HepG2 (cell line): ENCODE data around the gene NLRP13. TPM values are rescaled to one million over a fixed set of nuclear protein-coding genes. Genes with fewer than 3 reads are reported as not detected.

ENCODE experiments used
- ATAC-seq: fragments of 200-7000 bp; cut with Tn5 transposase; 3 replicates; pipeline ENCODE4 v1.9.1; 2020; ENCODE audit warnings: mild to moderate bottlenecking, moderate library complexity
- BruUV-seq: library from RNA; stranded (reverse); fragments of 400-500 nt; replicated peaks from 2 replicates; lab custom pipeline; 2021; lab: Mats Ljungman, UMichigan
- CTCF ChIA-PET: fragments of 300-600 bp; formaldehyde crosslinking; extraction: SDS; loops from one replicate; lab custom pipeline; 2021; ENCODE audit warnings: low total read pairs, inconsistent platforms, low intra/inter-chr PET ratio; lab: Yijun Ruan, JAX
- POLR2A ChIA-PET: fragments of 350-600 bp; sonication (Branson Sonifier 250); formaldehyde crosslinking; loops from one replicate; lab custom pipeline; 2020; ENCODE audit warnings: antibody characterized with exemption, inconsistent platforms; lab: Yijun Ruan, JAX
- DNase-seq: peaks from one replicate; pipeline ENCODE4 v3.0.0-alpha.2; 2015; ENCODE audit warnings: low spot score
- FAIRE-seq: peaks from 3 replicates; lab custom pipeline; 2011; peaks lifted over from hg19 to GRCh38; lab: Jason Lieb, UNC
- H2AFZ ChIP-seq: one replicate; pipeline ENCODE4 v1.6.1; 2011; ENCODE audit warnings: low read length, inconsistent platforms
- H3K27ac ChIP-seq: fragments of 300-600 bp; 3 replicates; pipeline ENCODE4 v1.8.0; 2011; ENCODE audit warnings: mixed run types, mild to moderate bottlenecking, mixed read lengths, low read length, inconsistent platforms; ENCODE audit not compliant: insufficient read depth; ENCODE audit errors: extremely low read length
- H3K27me3 ChIP-seq, 2 experiments: fragments of 200-600 bp in 1 of 2; 2 replicates in 1 of 2; 3 replicates in 1 of 2; pipeline versions ENCODE4 v1.6.0 to v1.8.0; 2011; ENCODE audit warnings: low read length in 2 of 2, mild to moderate bottlenecking in 2 of 2, moderate library complexity in 2 of 2, inconsistent platforms in 1 of 2; ENCODE audit not compliant: insufficient read depth in 2 of 2, control insufficient read depth in 1 of 2
- H3K36me3 ChIP-seq, 2 experiments: fragments of 200-600 bp in 1 of 2; replicated peaks in 1 of 2; 2 replicates in 1 of 2; 3 replicates in 1 of 2; pipeline versions ENCODE4 v1.5.1 to v1.8.0; 2011; ENCODE audit warnings: low read length in 2 of 2, inconsistent platforms in 1 of 2; ENCODE audit not compliant: insufficient read depth in 2 of 2, control insufficient read depth in 1 of 2
- H3K4me1 ChIP-seq: 2 replicates; pipeline ENCODE4 v1.5.1; 2012; ENCODE audit warnings: low read length, inconsistent platforms; ENCODE audit not compliant: insufficient read depth
- H3K4me2 ChIP-seq: 2 replicates; pipeline ENCODE4 v1.6.0; 2011; ENCODE audit warnings: low read depth, low read length, inconsistent platforms
- H3K4me3 ChIP-seq, 3 experiments: fragments of 200-600 bp in 1 of 3; sonication (generic), shearing (Covaris generic) in 1 of 3; replicated peaks in 1 of 3; 2 replicates each; pipeline ENCODE4 v1.5.1; 2011 to 2016; ENCODE audit warnings: low read length in 3 of 3, inconsistent platforms in 2 of 3, low read depth in 2 of 3, mild to moderate bottlenecking in 2 of 3, control low read depth in 1 of 3, mixed read lengths in 1 of 3; ENCODE audit not compliant: insufficient read depth in 1 of 3
- H3K79me2 ChIP-seq: one replicate; pipeline ENCODE4 v1.6.1; 2011; ENCODE audit warnings: low read length, inconsistent platforms; ENCODE audit not compliant: insufficient read depth
- H3K9ac ChIP-seq: 2 replicates; pipeline ENCODE4 v1.6.0; 2011; ENCODE audit warnings: mild to moderate bottlenecking, low read depth, low read length, inconsistent platforms; ENCODE audit not compliant: insufficient read depth
- H3K9me3 ChIP-seq: 2 replicates; pipeline ENCODE4 v1.5.1; 2012; ENCODE audit warnings: mild to moderate bottlenecking, low read length
- H4K20me1 ChIP-seq: 2 replicates; pipeline ENCODE4 v1.6.0; 2011; ENCODE audit warnings: inconsistent platforms, mild to moderate bottlenecking, low read length, moderate library complexity; ENCODE audit not compliant: insufficient read depth
- ADNP ChIP-seq: sonication (generic); formaldehyde crosslinking; IDR thresholded peaks from 2 replicates; pipeline ENCODE4 v1.4.0; 2020; ENCODE audit warnings: missing genetic modification reagents
- HDAC1 ChIP-seq: sonication (generic); formaldehyde crosslinking; IDR thresholded peaks from 2 replicates; pipeline ENCODE4 v1.5.1; 2020; ENCODE audit warnings: mild to moderate bottlenecking, missing genetic modification reagents
- SAFB2 ChIP-seq: sonication (generic); formaldehyde crosslinking; IDR thresholded peaks from 2 replicates; pipeline ENCODE4 v1.5.1; 2020; ENCODE audit warnings: missing genetic modification reagents, low read depth, mild to moderate bottlenecking, borderline replicate concordance
- SALL2 ChIP-seq: sonication (generic); formaldehyde crosslinking; IDR thresholded peaks from 2 replicates; pipeline ENCODE4 v1.8.1; 2023; ENCODE audit warnings: mild to moderate bottlenecking, missing genetic modification reagents, inconsistent platforms
- SIN3A ChIP-seq: IDR thresholded peaks from 2 replicates; pipeline ENCODE4 v1.6.1; 2011; ENCODE audit warnings: low read depth, mild to moderate bottlenecking, control low read depth, low read length, borderline replicate concordance
- SRSF4 ChIP-seq: fragments of 200-400 bp; formaldehyde crosslinking; IDR thresholded peaks from one replicate; pipeline ENCODE4 v1.6.1; 2018; ENCODE audit warnings: mild to moderate bottlenecking, low read depth, low read length, moderate library complexity; ENCODE audit not compliant: poor library complexity, severe bottlenecking
- ZNF460 ChIP-seq: sonication (generic); formaldehyde crosslinking; IDR thresholded peaks from 2 replicates; pipeline ENCODE4 v1.5.1; 2020; ENCODE audit warnings: missing genetic modification reagents, mild to moderate bottlenecking, borderline replicate concordance
- ZNF546 ChIP-seq: sonication (generic); formaldehyde crosslinking; conservative IDR thresholded peaks from 2 replicates; pipeline ENCODE4 v1.8.1; 2023; ENCODE audit warnings: mild to moderate bottlenecking, missing genetic modification reagents
- ZNF557 ChIP-seq: sonication (generic); formaldehyde crosslinking; IDR thresholded peaks from 2 replicates; pipeline ENCODE4 v1.4.0; 2020; ENCODE audit warnings: missing genetic modification reagents
- WGBS: methylation state at CpG from one replicate; pipeline ENCODE4 v1.1.6; 2017; ENCODE audit warnings: low lambda C conversion rate; 5-methylcytosine and 5-hydroxymethylcytosine counted together
- in situ Hi-C: cut with HindIII; loops from 2 replicates; pipeline ENCODE4 v1.10.0; 2017; ENCODE audit warnings: low pct_unique_long_range_greater_than_20kb; ENCODE audit not compliant: extremely low pct_ligation_motif_present
- intact Hi-C: fragments of 100-400 bp; cut with micrococcal nuclease; formaldehyde crosslinking; loops from one replicate; pipeline ENCODE4 v1.10.0; 2022; ENCODE audit not compliant: unreplicated experiment
- polyA plus RNA-seq, 8 experiments: library from polyadenylated mRNA; depleted of rRNA in 3 of 8; stranded (reverse) in 7 of 8; unstranded in 1 of 8; fragments of >200 nt; fragmentation: Illumina TruSeq in 4 of 8; extraction: Trizol in 4 of 8; gene quantifications; 2 replicates each; pipeline versions ENCODE4 v1.2.1 to v1.2.3, GENCODE V29; 2011 to 2016; ENCODE audit warnings: low read depth in 4 of 8, missing spikeins in 1 of 8, mixed read lengths in 1 of 8; ENCODE audit not compliant: insufficient read depth in 1 of 8
- total RNA-seq, 5 experiments: library from RNA; depleted of rRNA; stranded (reverse); fragments of >200 nt; fragmentation: Illumina TruSeq; extraction: Trizol; gene quantifications; 2 replicates each; pipeline ENCODE4 v1.2.3, GENCODE V29; 2016; ENCODE audit warnings: low read depth in 1 of 5
- TF ChIP-seq, protein P1 (sequence below): sonication (generic); formaldehyde crosslinking; IDR thresholded peaks from 2 replicates; pipeline ENCODE4 v1.8.0; 2022; ENCODE audit warnings: missing genetic modification reagents, low read depth, mild to moderate bottlenecking, borderline replicate concordance
- TF ChIP-seq, protein P2 (sequence below): sonication (generic); formaldehyde crosslinking; IDR thresholded peaks from 2 replicates; pipeline ENCODE4 v1.5.0; 2020; ENCODE audit warnings: missing genetic modification reagents
- TF ChIP-seq, protein P3 (sequence below): sonication (generic); formaldehyde crosslinking; IDR thresholded peaks from 2 replicates; pipeline ENCODE4 v1.4.0; 2020; ENCODE audit warnings: missing genetic modification reagents

The NLRP13 gene
- total and polyA plus RNA-seq, 2 of the 13 experiments (the other 11 are each of a cell fraction or from before 2014, with no cell fraction given), result not detected

DNA sequence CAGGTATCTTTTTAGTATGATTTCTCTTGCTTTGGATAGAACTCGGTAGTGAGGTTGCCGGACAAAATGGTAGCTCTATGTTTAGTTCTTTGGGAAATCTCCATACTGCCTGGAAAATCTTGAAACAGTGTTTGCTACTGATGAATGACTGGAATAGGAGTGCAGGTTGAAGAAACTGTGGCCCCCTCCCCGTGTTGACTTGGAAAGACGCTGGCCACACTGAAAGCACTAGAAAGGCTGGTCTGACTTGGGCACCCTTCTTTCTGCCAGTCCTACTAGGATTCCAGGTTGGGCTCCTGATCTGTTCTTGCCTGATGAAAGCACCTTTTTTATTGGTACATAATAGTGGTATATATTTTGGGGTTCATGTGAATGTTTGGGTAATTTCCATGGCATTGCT, 49.5 kb downstream of the NLRP13 start:
- no peak overlapping the region for H2AFZ ChIP-seq
- no peaks in the 10 kb centered on the region for H3K79me2 ChIP-seq
- H3K4me3 ChIP-seq, result no peak overlapping the region
- WGBS, result 0% methylated on average over 3 of the region's 4 CpGs
- H3K36me3 ChIP-seq, result no peaks in the 10 kb centered on the region
- H3K27me3 ChIP-seq, result peaks cover 0 to 1% of the 10 kb centered on the region in 2 experiments; a peak in 2 of 5 replicates
- in situ Hi-C loops (no loop called here), intact Hi-C loops (no loop called here)
- no peak overlapping the region for H3K9ac ChIP-seq
- FAIRE-seq (no peak), DNase-seq (no peak), ATAC-seq (no peak)
- ChIA-PET CTCF (no interaction called here), POLR2A (no interaction called here)
- H3K27ac ChIP-seq, result no peak overlapping the region
- H3K4me1 ChIP-seq, result no peaks in the 10 kb centered on the region
- no peaks in the 10 kb centered on the region for H4K20me1 ChIP-seq
- no peaks in the 10 kb centered on the region for H3K9me3 ChIP-seq
- H3K4me2 ChIP-seq, result no peak overlapping the region
- BruUV-seq, result no TSS peak
- TF ChIP-seq, protein P1, sequence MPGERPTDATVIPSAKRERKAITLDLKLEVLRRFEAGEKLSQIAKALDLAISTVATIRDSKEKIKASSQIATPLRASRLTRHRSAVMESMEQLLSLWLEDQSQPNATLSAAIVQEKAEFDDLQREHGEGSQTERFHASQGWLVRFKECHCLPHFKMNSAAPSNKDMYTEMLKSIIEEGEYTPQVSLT (CRISPR knock-in tag), result no peak
- TF ChIP-seq SRSF4, result no peak
- no peak for TF ChIP-seq ADNP (CRISPR knock-in tag)
- TF ChIP-seq SAFB2, result no peak
- TF ChIP-seq ZNF546 (CRISPR knock-in tag), result no peak
- no peak for TF ChIP-seq ZNF557
- TF ChIP-seq ZNF460 (CRISPR knock-in tag), result no peak
- no peak for TF ChIP-seq HDAC1 (CRISPR knock-in tag)
- no peak for TF ChIP-seq SALL2 (CRISPR knock-in tag)
- TF ChIP-seq, protein P2, sequence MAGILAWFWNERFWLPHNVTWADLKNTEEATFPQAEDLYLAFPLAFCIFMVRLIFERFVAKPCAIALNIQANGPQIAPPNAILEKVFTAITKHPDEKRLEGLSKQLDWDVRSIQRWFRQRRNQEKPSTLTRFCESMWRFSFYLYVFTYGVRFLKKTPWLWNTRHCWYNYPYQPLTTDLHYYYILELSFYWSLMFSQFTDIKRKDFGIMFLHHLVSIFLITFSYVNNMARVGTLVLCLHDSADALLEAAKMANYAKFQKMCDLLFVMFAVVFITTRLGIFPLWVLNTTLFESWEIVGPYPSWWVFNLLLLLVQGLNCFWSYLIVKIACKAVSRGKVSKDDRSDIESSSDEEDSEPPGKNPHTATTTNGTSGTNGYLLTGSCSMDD (CRISPR knock-in tag), result no peak
- TF ChIP-seq, protein P3, sequence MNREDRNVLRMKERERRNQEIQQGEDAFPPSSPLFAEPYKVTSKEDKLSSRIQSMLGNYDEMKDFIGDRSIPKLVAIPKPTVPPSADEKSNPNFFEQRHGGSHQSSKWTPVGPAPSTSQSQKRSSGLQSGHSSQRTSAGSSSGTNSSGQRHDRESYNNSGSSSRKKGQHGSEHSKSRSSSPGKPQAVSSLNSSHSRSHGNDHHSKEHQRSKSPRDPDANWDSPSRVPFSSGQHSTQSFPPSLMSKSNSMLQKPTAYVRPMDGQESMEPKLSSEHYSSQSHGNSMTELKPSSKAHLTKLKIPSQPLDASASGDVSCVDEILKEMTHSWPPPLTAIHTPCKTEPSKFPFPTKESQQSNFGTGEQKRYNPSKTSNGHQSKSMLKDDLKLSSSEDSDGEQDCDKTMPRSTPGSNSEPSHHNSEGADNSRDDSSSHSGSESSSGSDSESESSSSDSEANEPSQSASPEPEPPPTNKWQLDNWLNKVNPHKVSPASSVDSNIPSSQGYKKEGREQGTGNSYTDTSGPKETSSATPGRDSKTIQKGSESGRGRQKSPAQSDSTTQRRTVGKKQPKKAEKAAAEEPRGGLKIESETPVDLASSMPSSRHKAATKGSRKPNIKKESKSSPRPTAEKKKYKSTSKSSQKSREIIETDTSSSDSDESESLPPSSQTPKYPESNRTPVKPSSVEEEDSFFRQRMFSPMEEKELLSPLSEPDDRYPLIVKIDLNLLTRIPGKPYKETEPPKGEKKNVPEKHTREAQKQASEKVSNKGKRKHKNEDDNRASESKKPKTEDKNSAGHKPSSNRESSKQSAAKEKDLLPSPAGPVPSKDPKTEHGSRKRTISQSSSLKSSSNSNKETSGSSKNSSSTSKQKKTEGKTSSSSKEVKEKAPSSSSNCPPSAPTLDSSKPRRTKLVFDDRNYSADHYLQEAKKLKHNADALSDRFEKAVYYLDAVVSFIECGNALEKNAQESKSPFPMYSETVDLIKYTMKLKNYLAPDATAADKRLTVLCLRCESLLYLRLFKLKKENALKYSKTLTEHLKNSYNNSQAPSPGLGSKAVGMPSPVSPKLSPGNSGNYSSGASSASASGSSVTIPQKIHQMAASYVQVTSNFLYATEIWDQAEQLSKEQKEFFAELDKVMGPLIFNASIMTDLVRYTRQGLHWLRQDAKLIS (CRISPR knock-in tag), result no peak
- TF ChIP-seq SIN3A, result no peak
